GM12892 (cell line): Measurements from ENCODE around the gene ZMYND8.

Experiments used
- POLR2A ChIP-seq: IDR thresholded peaks from 2 replicates; pipeline ENCODE4 v1.6.1; 2011; ENCODE audit warnings: low read depth, low read length, control low read depth
- POLR2AphosphoS5 ChIP-seq: IDR thresholded peaks from 2 replicates; pipeline ENCODE4 v1.6.1; 2011; ENCODE audit warnings: low read depth, low read length, control low read depth

DNA sequence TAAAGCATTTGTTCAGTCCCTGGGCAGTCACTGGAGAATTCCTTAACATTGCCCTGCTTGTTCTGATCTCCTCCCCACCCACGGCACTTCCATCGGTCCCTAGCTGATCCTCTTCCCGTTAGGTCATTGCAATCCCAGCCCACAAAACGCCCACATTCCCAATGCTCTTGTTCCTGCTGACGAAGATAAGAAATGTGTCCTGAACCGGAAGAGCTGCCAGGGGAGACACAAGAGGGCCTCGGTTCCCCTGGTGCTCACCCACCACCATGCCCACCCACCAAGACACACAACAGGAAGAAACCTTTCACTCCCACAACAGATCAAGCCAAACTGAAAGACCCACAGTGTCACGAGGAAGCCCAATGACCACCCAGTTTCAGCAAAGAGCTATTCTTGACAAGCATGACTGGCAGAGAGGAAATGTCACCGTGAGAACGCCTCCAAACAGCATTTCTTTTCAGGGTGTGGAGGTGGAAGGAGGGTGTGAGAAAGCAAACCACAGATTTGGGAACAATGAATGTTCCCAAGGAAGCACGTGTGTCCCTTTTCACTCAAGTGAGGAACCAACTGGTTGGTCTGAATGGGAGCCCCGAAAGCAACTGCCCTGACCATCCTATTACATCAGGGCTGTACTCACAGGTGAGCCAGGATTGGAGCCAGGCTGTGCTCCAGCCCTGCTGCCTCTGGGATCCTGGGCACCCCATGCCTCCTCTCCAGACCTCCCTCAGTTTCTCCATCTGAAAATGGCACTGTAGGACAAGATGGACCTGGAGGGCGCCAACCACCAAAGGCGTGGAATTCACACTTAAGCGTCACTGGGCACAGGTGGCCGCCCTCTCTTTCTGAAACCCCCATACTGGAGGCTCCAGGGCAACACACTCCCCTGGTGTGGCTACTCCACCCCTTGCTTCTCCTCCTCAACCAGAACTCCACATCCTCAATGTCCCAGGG lies 97.5 kb downstream of the ZMYND8 start:
- TF ChIP-seq POLR2A (peak; percentile 56), POLR2AphosphoS5 (no peak)
